Upper lobe of left lung (tissue), 4 donors: ENCODE measurements around the gene ZNF444.

Source experiments
- CTCF ChIP-seq, 6 experiments: fragments of 450-650 bp in 4 of 6; fragments of 200-600 bp in 2 of 6; sonication (generic) in 2 of 6; IDR thresholded peaks; one replicate each; pipeline ENCODE4 v1.5.1; 2016 to 2019; ENCODE audit warnings: antibody characterized with exemption in 6 of 6
- EP300 ChIP-seq, 4 donors: sonication (generic); formaldehyde crosslinking; IDR thresholded peaks; one replicate each; pipeline ENCODE4 v1.5.1; 2017; ENCODE audit warnings: antibody characterized with exemption in 4 of 4, control low read depth in 2 of 4

- TF ChIP-seq EP300 (IDR thresholded peaks at IDR 0.05) = no peak
- TF ChIP-seq CTCF (IDR thresholded peaks at IDR 0.05) = no peak
Measured at GRCh38 chr19:56103027-56103614, 38.0 kb upstream of the ZNF444 start.
